ENCODE results near the gene GOT2.
A peak's percentile ranks its signal among the peaks of the same experiment; 100 is the strongest.
"Not testable (repeated sequence)": the region's sequence is repeated elsewhere in the genome, so short reads cannot be mapped to it uniquely, and the experiment has no call there.

The GOT2 gene

DNA sequence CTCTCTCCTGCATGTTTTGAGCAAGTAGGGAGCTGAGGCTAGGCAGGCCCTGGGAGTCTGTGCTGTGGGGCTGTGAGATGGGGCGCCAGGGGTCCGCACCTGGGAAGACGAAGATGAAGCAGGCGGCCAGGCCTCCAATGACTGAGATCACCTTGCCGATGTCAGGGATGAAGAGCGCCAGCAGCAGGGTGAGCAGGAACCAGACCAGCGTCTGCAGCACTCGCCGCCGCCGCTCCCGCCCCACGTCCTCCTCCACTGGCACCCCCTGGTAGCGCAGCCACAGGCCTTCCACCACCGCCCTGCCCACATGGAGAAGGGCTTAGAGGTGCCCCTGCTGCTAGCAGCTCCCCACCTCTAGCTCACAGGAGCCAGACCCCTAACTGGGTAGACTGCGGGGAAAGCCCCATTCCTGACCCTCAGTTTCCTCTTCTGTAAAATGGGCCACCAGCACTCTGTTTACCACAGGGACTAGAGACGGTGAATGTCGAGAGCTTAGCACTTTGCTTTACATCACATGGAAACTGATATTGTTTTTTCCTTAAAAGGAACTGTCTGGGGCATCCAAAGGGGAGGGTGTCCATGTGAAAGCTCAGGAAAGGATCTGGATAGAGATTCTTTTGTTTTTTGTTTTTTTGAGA, 63.1 kb downstream of the GOT2 start:
- FAIRE-seq (no peak), DNase-seq (ENCODE audit: insufficient read length) (no peak)
- TF ChIP-seq POLR2AphosphoS5 (IDR thresholded peaks at IDR 0.05; ENCODE audit: low read depth, low read length) (no peak), TAF1 (IDR thresholded peaks at IDR 0.05; ENCODE audit: borderline replicate concordance, low read depth, low read length) (no peak), POLR2A (IDR thresholded peaks at IDR 0.05; ENCODE audit: low read depth, low read length) (no peak)

GRCh38 chr16:58670177-58670576, 63.9 kb downstream of the GOT2 start:
- no peak for FAIRE-seq

GRCh38 chr16:58665200-58665599, 68.9 kb downstream of the GOT2 start:
- DNase-seq (ENCODE audit: insufficient read length) (no peak), FAIRE-seq (no peak)
- TF ChIP-seq POLR2A (IDR thresholded peaks at IDR 0.05; ENCODE audit: low read depth, low read length) (no peak), TAF1 (IDR thresholded peaks at IDR 0.05; ENCODE audit: borderline replicate concordance, low read depth, low read length) (no peak), POLR2AphosphoS5 (IDR thresholded peaks at IDR 0.05; ENCODE audit: low read depth, low read length) (no peak)

More at GRCh38 chr16:58670177-58670576, 63.9 kb downstream of the GOT2 start:
- TF ChIP-seq POLR2AphosphoS5 (IDR thresholded peaks at IDR 0.05; ENCODE audit: low read depth, low read length) (no peak), POLR2A (IDR thresholded peaks at IDR 0.05; ENCODE audit: low read depth, low read length) (no peak), TAF1 (IDR thresholded peaks at IDR 0.05; ENCODE audit: borderline replicate concordance, low read depth, low read length) (no peak)
- no peak for DNase-seq (ENCODE audit: insufficient read length)

- DNase-seq (ENCODE audit: insufficient read length) (no peak), FAIRE-seq (peak; percentile 76)
- TF ChIP-seq TAF1 (IDR thresholded peaks at IDR 0.05; ENCODE audit: borderline replicate concordance, low read depth, low read length): no peak
- TF ChIP-seq POLR2A (IDR thresholded peaks at IDR 0.05; ENCODE audit: low read depth, low read length): no peak
- TF ChIP-seq POLR2AphosphoS5 (IDR thresholded peaks at IDR 0.05; ENCODE audit: low read depth, low read length): no peak
Observed at GRCh38 chr16:58661199-58661830, 72.8 kb downstream of the GOT2 start.

- DNase-seq (ENCODE audit: insufficient read length); FAIRE-seq: not testable (repeated sequence)
Observed at GRCh38 chr16:58659911-58660310, 74.2 kb downstream of the GOT2 start.

DNA sequence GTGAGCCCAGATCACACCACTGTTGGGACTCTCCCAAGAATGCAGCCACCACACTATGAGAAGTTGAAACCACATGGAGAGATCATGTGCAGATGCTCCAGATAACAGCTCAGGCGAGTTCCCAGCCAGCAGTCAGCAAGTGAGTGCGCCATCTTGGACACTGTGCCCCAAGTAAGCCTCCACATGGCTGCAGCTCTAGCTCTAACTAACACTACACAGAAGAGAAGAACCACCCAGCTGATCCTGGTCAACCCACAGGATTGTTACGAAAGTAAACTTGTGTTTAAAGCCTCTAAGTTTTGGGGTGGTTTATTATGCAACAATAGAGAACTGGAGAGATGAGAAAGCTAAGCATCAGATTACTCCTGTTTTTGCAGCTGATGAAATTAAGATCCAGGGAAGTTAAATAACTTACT, 75.3 kb downstream of the GOT2 start:
- DNase-seq (ENCODE audit: insufficient read length) (no peak), FAIRE-seq (no peak)
- TF ChIP-seq TAF1 (IDR thresholded peaks at IDR 0.05; ENCODE audit: borderline replicate concordance, low read depth, low read length) (no peak), POLR2AphosphoS5 (IDR thresholded peaks at IDR 0.05; ENCODE audit: low read depth, low read length) (no peak), POLR2A (IDR thresholded peaks at IDR 0.05; ENCODE audit: low read depth, low read length) (no peak)

All from GM12892 (cell line).